22Rv1 (cell line): Measurements from ENCODE around the gene ROR1.

ENCODE experiments used
- CTCF ChIP-seq: fragments of 450-650 bp; IDR thresholded peaks from 2 replicates; pipeline ENCODE4 v1.5.1; 2017; ENCODE audit warnings: mild to moderate bottlenecking
- ZFX ChIP-seq: fragments of 450-650 bp; IDR thresholded peaks from 2 replicates; pipeline ENCODE4 v1.6.1; 2017; ENCODE audit warnings: antibody characterized with exemption, borderline replicate concordance

- TF ChIP-seq CTCF, result no peak
- no peak for TF ChIP-seq ZFX
Observed at GRCh38 chr1:63792152-63792551, 18.3 kb downstream of the ROR1 start.
